Measurements from ENCODE around the gene TEAD3.
"Not testable (repeated sequence)": the region's sequence is repeated elsewhere in the genome, so short reads cannot be mapped to it uniquely, and the experiment has no call there.

TEAD3 gene

GRCh38 chr6:35496841-35497570 lies at the start of gene TEAD3:
TSS of gene TEAD3 (minus strand) at chr6:35497079.
- in situ Hi-C loops (cut with MboI; ENCODE audit: low pct_unique_long_range_greater_than_20kb, low sequenced_read_pairs, unreplicated experiment) = no loop called here
- peak; percentile 95 for DNase-seq (ENCODE audit: low spot score)
- TF ChIP-seq CTCF (IDR thresholded peaks at IDR 0.05; ENCODE audit: extremely low read depth, insufficient read depth, missing control alignments) = peak; percentile 31

GRCh38 chr6:35544769-35545361 lies 48.0 kb upstream of the TEAD3 start:
- TF ChIP-seq CTCF (IDR thresholded peaks at IDR 0.05; ENCODE audit: extremely low read depth, insufficient read depth, missing control alignments) = no peak
- in situ Hi-C loops (cut with MboI; ENCODE audit: low pct_unique_long_range_greater_than_20kb, low sequenced_read_pairs, unreplicated experiment) = no loop called here

GRCh38 chr6:35543459-35544193 lies 46.7 kb upstream of the TEAD3 start:
- no peak for TF ChIP-seq CTCF (IDR thresholded peaks at IDR 0.05; ENCODE audit: extremely low read depth, insufficient read depth, missing control alignments)
- no peak for DNase-seq (ENCODE audit: low spot score)
- in situ Hi-C loops (cut with MboI; ENCODE audit: low pct_unique_long_range_greater_than_20kb, low sequenced_read_pairs, unreplicated experiment) = no loop called here

More at GRCh38 chr6:35544769-35545361, 48.0 kb upstream of the TEAD3 start:
- no peak for DNase-seq (ENCODE audit: low spot score)

- in situ Hi-C loops (cut with MboI; ENCODE audit: low pct_unique_long_range_greater_than_20kb, low sequenced_read_pairs, unreplicated experiment) = no loop called here
- no peak for DNase-seq (ENCODE audit: low spot score)
- TF ChIP-seq CTCF (IDR thresholded peaks at IDR 0.05; ENCODE audit: extremely low read depth, insufficient read depth, missing control alignments) = no peak
These were observed 45.0 kb upstream of the TEAD3 start for GRCh38 chr6:35541836-35542235.

- DNase-seq (ENCODE audit: low spot score) = no peak
- in situ Hi-C loops (cut with MboI; ENCODE audit: low pct_unique_long_range_greater_than_20kb, low sequenced_read_pairs, unreplicated experiment) = no loop called here
- TF ChIP-seq CTCF (IDR thresholded peaks at IDR 0.05; ENCODE audit: extremely low read depth, insufficient read depth, missing control alignments) = no peak
These were observed 42.3 kb upstream of the TEAD3 start for GRCh38 chr6:35539223-35539622.

GRCh38 chr6:35535847-35536246 lies 39.0 kb upstream of the TEAD3 start:
- in situ Hi-C loops (cut with MboI; ENCODE audit: low pct_unique_long_range_greater_than_20kb, low sequenced_read_pairs, unreplicated experiment) = not testable (repeated sequence)

More at GRCh38 chr6:35535847-35536246, 39.0 kb upstream of the TEAD3 start:
- DNase-seq (ENCODE audit: low spot score) = not testable (repeated sequence)

All from GM13977 (cell line).